Astrocyte (in vitro differentiated cells and primary cell): ENCODE results near the gene FBXO31. TPM values are rescaled to one million over a fixed set of nuclear protein-coding genes. Genes with fewer than 3 reads are reported as not detected.
A peak's percentile ranks its signal among the peaks of the same experiment; 100 is the strongest.

Experiments
- DNase-seq: peaks from one replicate; pipeline ENCODE4 v3.0.0-alpha.2; 2010; ENCODE audit warnings: low read depth
- FAIRE-seq: peaks from 2 replicates; lab custom pipeline; 2011; peaks lifted over from hg19 to GRCh38; lab: Jason Lieb, UNC
- H2AFZ ChIP-seq: 2 replicates; pipeline ENCODE4 v1.6.0; 2012; ENCODE audit warnings: low read depth, low read length, inconsistent platforms
- H3K27ac ChIP-seq: 2 replicates; pipeline ENCODE4 v1.5.1; 2011; ENCODE audit warnings: low read depth, low read length, inconsistent platforms
- H3K27me3 ChIP-seq: 2 replicates; pipeline ENCODE4 v1.6.0; 2011; ENCODE audit warnings: low read length, inconsistent platforms; ENCODE audit not compliant: insufficient read depth
- H3K36me3 ChIP-seq: 2 replicates; pipeline ENCODE4 v1.5.1; 2011; ENCODE audit warnings: low read length, inconsistent platforms; ENCODE audit not compliant: insufficient read depth
- H3K4me1 ChIP-seq: 2 replicates; pipeline ENCODE4 v1.5.1; 2011; ENCODE audit warnings: low read length, inconsistent platforms; ENCODE audit not compliant: insufficient read depth
- H3K4me2 ChIP-seq: 2 replicates; pipeline ENCODE4 v1.6.0; 2012; ENCODE audit warnings: low read length, inconsistent platforms
- H3K4me3 ChIP-seq: 2 replicates; pipeline ENCODE4 v1.5.1; 2011; ENCODE audit warnings: low read depth, mild to moderate bottlenecking, low read length, inconsistent platforms; ENCODE audit not compliant: insufficient read depth
- H3K79me2 ChIP-seq: 2 replicates; pipeline ENCODE4 v1.6.0; 2012; ENCODE audit warnings: mild to moderate bottlenecking, low read length, inconsistent platforms; ENCODE audit not compliant: insufficient read depth
- H3K9ac ChIP-seq: 2 replicates; pipeline ENCODE4 v1.6.0; 2012; ENCODE audit warnings: mild to moderate bottlenecking, low read length, inconsistent platforms
- H3K9me3 ChIP-seq: 2 replicates; pipeline ENCODE4 v1.5.1; 2012; ENCODE audit warnings: low read depth, mild to moderate bottlenecking, low read length, inconsistent platforms; ENCODE audit not compliant: insufficient read depth
- H4K20me1 ChIP-seq: 2 replicates; pipeline ENCODE4 v1.6.0; 2012; ENCODE audit warnings: low read length, inconsistent platforms; ENCODE audit not compliant: insufficient read depth
- H3K27ac Mint-ChIP-seq: one replicate; pipeline ENCODE4 v1.8.0; 2021; ENCODE audit warnings: mild to moderate bottlenecking, mixed read lengths; ENCODE audit not compliant: unreplicated experiment
- H3K27me3 Mint-ChIP-seq: one replicate; pipeline ENCODE4 v1.8.0; 2021; ENCODE audit warnings: low read depth, mixed read lengths; ENCODE audit not compliant: unreplicated experiment
- H3K36me3 Mint-ChIP-seq: one replicate; pipeline ENCODE4 v1.8.0; 2021; ENCODE audit warnings: low read depth, mixed read lengths; ENCODE audit not compliant: unreplicated experiment
- H3K4me1 Mint-ChIP-seq: one replicate; pipeline ENCODE4 v1.8.0; 2021; ENCODE audit warnings: low read depth, mixed read lengths; ENCODE audit not compliant: unreplicated experiment
- H3K4me3 Mint-ChIP-seq: one replicate; pipeline ENCODE4 v1.8.0; 2021; ENCODE audit warnings: mild to moderate bottlenecking, moderate library complexity, mixed read lengths; ENCODE audit not compliant: unreplicated experiment
- H3K9me3 Mint-ChIP-seq: one replicate; pipeline ENCODE4 v1.8.0; 2021; ENCODE audit warnings: mild to moderate bottlenecking, mixed read lengths; ENCODE audit not compliant: unreplicated experiment
- CTCF ChIP-seq: IDR thresholded peaks from 2 replicates; pipeline ENCODE4 v1.5.1; 2011; ENCODE audit warnings: low read depth, mild to moderate bottlenecking, inconsistent platforms, low read length, moderate library complexity; ENCODE audit not compliant: insufficient read depth
- EZH2 ChIP-seq: IDR thresholded peaks from 2 replicates; pipeline ENCODE4 v1.6.1; 2012; ENCODE audit warnings: mild to moderate bottlenecking, low read length, inconsistent platforms; ENCODE audit not compliant: insufficient read depth
- total RNA-seq: library from RNA; stranded (reverse); gene quantifications from 2 replicates; pipeline ENCODE4 v1.2.1, GENCODE V29; 2021

Gene FBXO31
- total RNA-seq, 1 donor from 2014 or later = 34.9 TPM

- Histone ChIP-seq H3K27ac (no peak overlapping the region), H3K79me2 (no peaks in the 10 kb centered on the region), H3K4me1 (no peaks in the 10 kb centered on the region), H3K4me3 (no peak overlapping the region), H3K9ac (no peak overlapping the region), H3K36me3 (peaks cover 17% of the 10 kb centered on the region), H2AFZ (no peak overlapping the region), H3K4me2 (no peak overlapping the region), H3K9me3 (no peaks in the 10 kb centered on the region), H4K20me1 (peaks cover 24% of the 10 kb centered on the region), H3K27me3 (no peaks in the 10 kb centered on the region)
- TF ChIP-seq EZH2 (no peak), CTCF (no peak)
- Mint-ChIP-seq H3K27me3 (no peaks in the 10 kb centered on the region), H3K36me3 (peaks cover 19% of the 10 kb centered on the region), H3K4me1 (no peaks in the 10 kb centered on the region), H3K27ac (no peak overlapping the region), H3K9me3 (peaks cover 2% of the 10 kb centered on the region), H3K4me3 (no peak overlapping the region)
- no peak for FAIRE-seq
- no peak for DNase-seq
These were observed 33.9 kb upstream of the FBXO31 start for GRCh38 chr16:87417528-87417910.

- Histone ChIP-seq H3K79me2 (no peaks in the 10 kb centered on the region), H3K4me3 (no peak overlapping the region), H2AFZ (no peak overlapping the region), H3K9ac (no peak overlapping the region), H3K36me3 (peaks cover 20% of the 10 kb centered on the region), H3K4me1 (no peaks in the 10 kb centered on the region), H3K27ac (no peak overlapping the region), H3K27me3 (no peaks in the 10 kb centered on the region), H3K4me2 (no peak overlapping the region), H3K9me3 (no peaks in the 10 kb centered on the region), H4K20me1 (peaks cover 26% of the 10 kb centered on the region)
- Mint-ChIP-seq H3K4me1 (no peaks in the 10 kb centered on the region), H3K27me3 (no peaks in the 10 kb centered on the region), H3K9me3 (peaks cover 2% of the 10 kb centered on the region), H3K27ac (no peak overlapping the region), H3K36me3 (peaks cover 21% of the 10 kb centered on the region), H3K4me3 (no peak overlapping the region)
- TF ChIP-seq EZH2 = no peak
- TF ChIP-seq CTCF = peak; percentile 91
- DNase-seq (peak; percentile 30), FAIRE-seq (peak; percentile 60)
These were observed 33.4 kb upstream of the FBXO31 start for GRCh38 chr16:87416826-87417527.

- Histone ChIP-seq H3K4me2 (no peak overlapping the region), H3K27me3 (no peaks in the 10 kb centered on the region), H4K20me1 (peaks cover 27% of the 10 kb centered on the region), H3K36me3 (peaks cover 19% of the 10 kb centered on the region), H3K9ac (no peak overlapping the region), H3K79me2 (no peaks in the 10 kb centered on the region), H3K9me3 (no peaks in the 10 kb centered on the region), H3K27ac (no peak overlapping the region), H3K4me1 (no peaks in the 10 kb centered on the region), H2AFZ (no peak overlapping the region), H3K4me3 (no peak overlapping the region)
- H3K27ac Mint-ChIP-seq = no peak overlapping the region
- no peaks in the 10 kb centered on the region for H3K9me3 Mint-ChIP-seq
- TF ChIP-seq CTCF (no peak), EZH2 (no peak)
- H3K27me3 Mint-ChIP-seq = no peaks in the 10 kb centered on the region
- no peak for FAIRE-seq
- no peak overlapping the region for H3K4me3 Mint-ChIP-seq
- H3K36me3 Mint-ChIP-seq = peaks cover 21% of the 10 kb centered on the region
- H3K4me1 Mint-ChIP-seq = no peaks in the 10 kb centered on the region
- no peak for DNase-seq
These were observed 31.9 kb upstream of the FBXO31 start for GRCh38 chr16:87415441-87415840.
